HG02642 (cell line): Measurements from ENCODE around the gene VWC2L.

Experiments
- ATAC-seq: cut with Tn5 transposase; IDR thresholded peaks from one replicate; pipeline ENCODE4 v1.9.1; 2021; ENCODE audit warnings: mild to moderate bottlenecking; ENCODE audit not compliant: unreplicated experiment, poor library complexity

The VWC2L gene

GRCh38 chr2:214410918-214411554, at the start of gene VWC2L:
Gene VWC2L (plus strand): TSS chr2:214411054. CDS start chr2:214414194, 3,140 bp downstream.
- ATAC-seq, result peak; percentile 68

GRCh38 chr2:214361116-214361515, 49.7 kb upstream of the VWC2L start:
- no peak for ATAC-seq

- no peak for ATAC-seq
These were observed 45.3 kb upstream of the VWC2L start for GRCh38 chr2:214365549-214365948.

- ATAC-seq, result no peak
These were observed 43.7 kb upstream of the VWC2L start for GRCh38 chr2:214367171-214367570.

GRCh38 chr2:214376618-214377285, 34.1 kb upstream of the VWC2L start:
- no peak for ATAC-seq

GRCh38 chr2:214377286-214377624, 33.6 kb upstream of the VWC2L start:
- no peak for ATAC-seq

GRCh38 chr2:214378455-214379103, 32.3 kb upstream of the VWC2L start:
- ATAC-seq, result no peak

GRCh38 chr2:214379227-214379626, 31.6 kb upstream of the VWC2L start:
- ATAC-seq, result no peak

GRCh38 chr2:214380681-214381080, 30.2 kb upstream of the VWC2L start:
- ATAC-seq, result no peak

GRCh38 chr2:214382229-214382628, 28.6 kb upstream of the VWC2L start:
- no peak for ATAC-seq

- no peak for ATAC-seq
These were observed 24.1 kb upstream of the VWC2L start for GRCh38 chr2:214386720-214387119.

- ATAC-seq, result no peak
These were observed 21.5 kb upstream of the VWC2L start for GRCh38 chr2:214389334-214389733.

- no peak for ATAC-seq
These were observed 17.1 kb upstream of the VWC2L start for GRCh38 chr2:214393796-214394195.

GRCh38 chr2:214395040-214395439, 15.8 kb upstream of the VWC2L start:
- ATAC-seq, result no peak

GRCh38 chr2:214401580-214401979, 9.3 kb upstream of the VWC2L start:
- ATAC-seq, result no peak

GRCh38 chr2:214410128-214410775, 602 bp upstream of the VWC2L start:
- no peak for ATAC-seq

- ATAC-seq, result no peak
These were observed 1.8 kb downstream of the VWC2L start for GRCh38 chr2:214412679-214413078.

- ATAC-seq, result no peak
These were observed 25.6 kb downstream of the VWC2L start for GRCh38 chr2:214436470-214436869.

- no peak for ATAC-seq
These were observed 39.5 kb downstream of the VWC2L start for GRCh38 chr2:214450118-214450894.

- no peak for ATAC-seq
These were observed 40.8 kb downstream of the VWC2L start for GRCh38 chr2:214451516-214452275.
